ENCODE measurements around the gene ZBTB49.

The ZBTB49 gene

GRCh38 chr4:4326166-4326565 is 36.1 kb downstream of the ZBTB49 start:
- no peak overlapping the region for H3K27ac ChIP-seq
- no peak for TF ChIP-seq CTCF (conservative IDR thresholded peaks at IDR 0.05)

GRCh38 chr4:4327652-4328121 is 37.6 kb downstream of the ZBTB49 start:
- H3K27ac ChIP-seq, result no peak overlapping the region
- peak; percentile 26; the same call in 1 of the 2 replicates for TF ChIP-seq CTCF (conservative IDR thresholded peaks at IDR 0.05)

GRCh38 chr4:4328206-4328605 is 38.2 kb downstream of the ZBTB49 start:
- no peak overlapping the region for H3K27ac ChIP-seq
- no peak for TF ChIP-seq CTCF (conservative IDR thresholded peaks at IDR 0.05)

GRCh38 chr4:4328840-4329239 is 38.8 kb downstream of the ZBTB49 start:
- TF ChIP-seq CTCF (conservative IDR thresholded peaks at IDR 0.05), result no peak
- no peak overlapping the region for H3K27ac ChIP-seq

- no peak for TF ChIP-seq CTCF (conservative IDR thresholded peaks at IDR 0.05)
- no peak overlapping the region for H3K27ac ChIP-seq
Observed at GRCh38 chr4:4329496-4329895, 39.4 kb downstream of the ZBTB49 start.

- H3K27ac ChIP-seq, result no peak overlapping the region
- TF ChIP-seq CTCF (conservative IDR thresholded peaks at IDR 0.05), result no peak
Observed at GRCh38 chr4:4330794-4331193, 40.7 kb downstream of the ZBTB49 start.

- TF ChIP-seq CTCF (conservative IDR thresholded peaks at IDR 0.05), result no peak
- H3K27ac ChIP-seq, result no peak overlapping the region
Observed at GRCh38 chr4:4332529-4332928, 42.5 kb downstream of the ZBTB49 start.

All from VCaP (cell line).